ENCODE results near the gene KRTAP10-2. TPM values are rescaled to one million over a fixed set of nuclear protein-coding genes. Genes with fewer than 3 reads are reported as not detected.

KRTAP10-2 gene
- total RNA-seq, 1 experiment from 2014 or later: not detected

DNA sequence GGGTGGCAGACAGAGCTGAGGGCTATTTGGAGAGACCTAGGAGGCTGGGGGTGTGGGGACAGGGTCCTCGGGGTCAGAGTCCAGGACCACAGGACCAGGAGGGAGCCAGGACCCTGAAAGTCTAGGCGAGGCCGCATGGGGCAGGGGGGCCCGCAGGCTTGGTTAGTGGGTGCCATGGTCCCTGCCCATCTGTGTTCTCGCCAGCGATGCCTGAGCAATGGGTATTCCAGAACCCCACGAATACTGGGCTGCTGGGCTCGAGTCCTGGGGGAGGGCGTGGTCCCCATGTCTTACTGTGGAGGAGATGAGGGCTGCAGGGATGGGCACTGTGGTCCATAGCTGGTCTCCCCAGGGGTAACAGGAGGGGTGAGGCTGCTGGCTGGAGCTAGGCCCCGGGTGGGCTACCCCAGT lies 39.0 kb upstream of the KRTAP10-2 start:
- Mint-ChIP-seq H3K4me3 (ENCODE audit: low read depth, unreplicated experiment) (no peak overlapping the region), H3K36me3 (ENCODE audit: insufficient read depth, unreplicated experiment) (peaks cover 5% of the 10 kb centered on the region), H3K27ac (ENCODE audit: unreplicated experiment) (no peak overlapping the region), H3K9me3 (ENCODE audit: low read depth, unreplicated experiment) (no peaks in the 10 kb centered on the region), H3K27me3 (ENCODE audit: unreplicated experiment) (peaks cover 82% of the 10 kb centered on the region), H3K4me1 (ENCODE audit: low read depth, unreplicated experiment) (no peaks in the 10 kb centered on the region)
- TF ChIP-seq, protein P1, sequence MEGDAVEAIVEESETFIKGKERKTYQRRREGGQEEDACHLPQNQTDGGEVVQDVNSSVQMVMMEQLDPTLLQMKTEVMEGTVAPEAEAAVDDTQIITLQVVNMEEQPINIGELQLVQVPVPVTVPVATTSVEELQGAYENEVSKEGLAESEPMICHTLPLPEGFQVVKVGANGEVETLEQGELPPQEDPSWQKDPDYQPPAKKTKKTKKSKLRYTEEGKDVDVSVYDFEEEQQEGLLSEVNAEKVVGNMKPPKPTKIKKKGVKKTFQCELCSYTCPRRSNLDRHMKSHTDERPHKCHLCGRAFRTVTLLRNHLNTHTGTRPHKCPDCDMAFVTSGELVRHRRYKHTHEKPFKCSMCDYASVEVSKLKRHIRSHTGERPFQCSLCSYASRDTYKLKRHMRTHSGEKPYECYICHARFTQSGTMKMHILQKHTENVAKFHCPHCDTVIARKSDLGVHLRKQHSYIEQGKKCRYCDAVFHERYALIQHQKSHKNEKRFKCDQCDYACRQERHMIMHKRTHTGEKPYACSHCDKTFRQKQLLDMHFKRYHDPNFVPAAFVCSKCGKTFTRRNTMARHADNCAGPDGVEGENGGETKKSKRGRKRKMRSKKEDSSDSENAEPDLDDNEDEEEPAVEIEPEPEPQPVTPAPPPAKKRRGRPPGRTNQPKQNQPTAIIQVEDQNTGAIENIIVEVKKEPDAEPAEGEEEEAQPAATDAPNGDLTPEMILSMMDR (IDR thresholded peaks at IDR 0.05; ENCODE audit: unreplicated experiment): no peak
- CTCF ChIA-PET: no interaction called here
- no peak for DNase-seq
- intact Hi-C loops (cut with micrococcal nuclease; ENCODE audit: unreplicated experiment): no loop called here
- BruUV-seq (replicated peaks): no TSS peak

DNA sequence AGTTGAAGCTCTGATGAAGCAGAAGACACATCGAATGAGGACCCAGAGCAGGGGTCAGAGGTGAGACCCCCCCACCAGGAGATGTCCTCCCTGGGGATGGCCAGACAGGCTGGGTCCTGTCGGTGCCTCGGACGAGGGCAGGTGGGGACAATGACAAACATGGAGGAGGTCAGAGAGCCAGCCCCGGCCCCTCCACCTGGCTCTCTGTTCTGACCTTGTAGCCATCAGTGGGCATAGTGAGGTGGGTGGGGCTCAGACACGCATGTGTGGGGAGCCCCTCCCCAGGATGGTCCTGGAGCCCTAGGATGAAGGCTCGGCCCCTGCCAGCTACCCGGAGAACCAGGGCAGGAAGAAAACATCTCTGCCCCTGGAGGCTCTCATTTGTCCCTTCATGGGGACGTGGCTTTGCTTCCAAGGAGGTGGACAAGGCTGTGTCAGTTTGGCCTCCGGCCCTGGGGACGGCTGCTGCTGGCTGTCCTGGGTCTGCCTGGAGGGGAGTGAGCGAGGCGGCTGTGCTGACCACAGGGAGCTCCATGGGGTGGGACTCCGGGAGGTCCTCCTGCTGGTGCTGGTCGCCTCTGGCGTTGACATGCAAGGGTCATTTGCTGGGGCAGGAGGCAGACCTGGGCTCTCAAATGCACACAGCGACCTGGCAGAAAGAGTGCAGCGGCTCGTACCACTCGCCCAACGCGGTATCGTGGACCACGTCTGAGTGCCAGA lies 38.4 kb upstream of the KRTAP10-2 start:
- no TSS peak for BruUV-seq (replicated peaks)
- H3K36me3 Mint-ChIP-seq (ENCODE audit: insufficient read depth, unreplicated experiment): peaks cover 5% of the 10 kb centered on the region
- CTCF ChIA-PET: no interaction called here
- H3K4me1 Mint-ChIP-seq (ENCODE audit: low read depth, unreplicated experiment): no peaks in the 10 kb centered on the region
- intact Hi-C loops (cut with micrococcal nuclease; ENCODE audit: unreplicated experiment): no loop called here
- TF ChIP-seq, protein P1 (IDR thresholded peaks at IDR 0.05; ENCODE audit: unreplicated experiment): no peak
- no peak overlapping the region for H3K27ac Mint-ChIP-seq (ENCODE audit: unreplicated experiment)
- no peak for DNase-seq
- no peaks in the 10 kb centered on the region for H3K9me3 Mint-ChIP-seq (ENCODE audit: low read depth, unreplicated experiment)
- H3K27me3 Mint-ChIP-seq (ENCODE audit: unreplicated experiment): peaks cover 82% of the 10 kb centered on the region
- no peak overlapping the region for H3K4me3 Mint-ChIP-seq (ENCODE audit: low read depth, unreplicated experiment)

DNA sequence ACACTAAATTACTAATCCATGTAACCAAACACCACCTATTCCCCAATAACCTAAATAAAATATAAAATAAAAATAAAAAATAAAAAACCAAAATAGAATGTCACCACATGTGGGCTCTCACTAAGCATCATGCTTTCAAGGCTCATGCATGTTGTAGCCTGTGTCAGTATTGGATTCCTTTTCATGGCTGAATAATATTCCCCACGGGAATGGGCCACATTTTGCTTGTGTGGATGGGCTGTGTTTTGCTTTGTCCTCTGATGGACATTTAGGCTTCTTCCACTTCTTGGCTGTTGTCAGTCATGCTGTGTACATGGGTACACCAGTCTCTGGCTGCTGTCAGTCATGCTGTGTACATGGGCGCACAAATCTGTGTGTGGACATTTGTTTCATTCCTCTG lies 37.8 kb upstream of the KRTAP10-2 start:
- no peaks in the 10 kb centered on the region for H3K9me3 Mint-ChIP-seq (ENCODE audit: low read depth, unreplicated experiment)
- intact Hi-C loops (cut with micrococcal nuclease; ENCODE audit: unreplicated experiment): no loop called here
- no peak for DNase-seq
- H3K27ac Mint-ChIP-seq (ENCODE audit: unreplicated experiment): no peak overlapping the region
- TF ChIP-seq, protein P1 (IDR thresholded peaks at IDR 0.05; ENCODE audit: unreplicated experiment): no peak
- no TSS peak for BruUV-seq (replicated peaks)
- CTCF ChIA-PET: no interaction called here
- no peak overlapping the region for H3K4me3 Mint-ChIP-seq (ENCODE audit: low read depth, unreplicated experiment)
- H3K36me3 Mint-ChIP-seq (ENCODE audit: insufficient read depth, unreplicated experiment): peaks cover 5% of the 10 kb centered on the region
- H3K27me3 Mint-ChIP-seq (ENCODE audit: unreplicated experiment): peaks cover 82% of the 10 kb centered on the region
- no peaks in the 10 kb centered on the region for H3K4me1 Mint-ChIP-seq (ENCODE audit: low read depth, unreplicated experiment)

DNA sequence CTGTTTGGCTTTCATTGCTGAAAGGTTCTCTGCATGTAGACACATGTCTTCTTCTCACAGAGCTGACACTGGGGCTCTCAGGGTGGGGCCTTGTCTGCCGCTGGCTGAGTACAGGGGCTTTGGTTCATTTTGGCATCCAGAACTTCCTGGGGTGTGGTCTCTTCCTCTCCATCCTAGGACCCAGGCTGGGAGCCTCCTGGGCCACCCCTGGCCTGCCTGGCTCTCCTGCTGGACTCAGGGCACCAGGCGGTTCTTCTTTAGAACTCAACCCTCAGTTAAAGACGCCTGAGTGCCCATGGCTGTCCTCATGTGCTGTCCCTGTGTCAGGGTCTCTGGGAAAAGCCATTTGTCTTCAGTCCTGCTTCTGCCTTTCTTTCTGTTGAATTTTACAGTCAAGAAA lies 34.6 kb upstream of the KRTAP10-2 start:
- Mint-ChIP-seq H3K27me3 (ENCODE audit: unreplicated experiment) (peaks cover 83% of the 10 kb centered on the region), H3K27ac (ENCODE audit: unreplicated experiment) (no peak overlapping the region), H3K36me3 (ENCODE audit: insufficient read depth, unreplicated experiment) (no peaks in the 10 kb centered on the region), H3K4me3 (ENCODE audit: low read depth, unreplicated experiment) (no peak overlapping the region), H3K4me1 (ENCODE audit: low read depth, unreplicated experiment) (no peaks in the 10 kb centered on the region), H3K9me3 (ENCODE audit: low read depth, unreplicated experiment) (peaks cover 11% of the 10 kb centered on the region)
- TF ChIP-seq, protein P1 (IDR thresholded peaks at IDR 0.05; ENCODE audit: unreplicated experiment): no peak
- intact Hi-C loops (cut with micrococcal nuclease; ENCODE audit: unreplicated experiment): no loop called here
- DNase-seq: no peak
- CTCF ChIA-PET: no interaction called here
- BruUV-seq (replicated peaks): no TSS peak
